ENCODE measurements around the gene LOC101059915.
"Not testable (repeated sequence)": the region's sequence is repeated elsewhere in the genome, so short reads cannot be mapped to it uniquely, and the experiment has no call there.

DNA sequence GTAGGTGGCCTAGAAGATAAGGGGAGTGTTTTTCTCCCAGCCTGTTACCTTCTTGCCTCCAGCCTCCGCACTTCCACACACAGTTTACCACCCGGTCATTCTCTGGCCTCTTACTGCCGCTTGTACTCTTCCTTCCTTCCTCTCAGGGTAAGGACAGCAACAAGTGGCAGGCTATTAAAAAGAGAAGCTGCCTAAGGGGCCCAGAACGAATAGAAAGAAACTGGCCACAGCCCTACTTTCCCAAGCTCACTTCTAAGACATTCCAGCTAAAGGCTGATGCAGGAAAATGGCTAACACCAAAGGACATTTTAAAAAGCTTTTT is 31.6 kb downstream of the LOC101059915 start:
- TF ChIP-seq, protein P1, sequence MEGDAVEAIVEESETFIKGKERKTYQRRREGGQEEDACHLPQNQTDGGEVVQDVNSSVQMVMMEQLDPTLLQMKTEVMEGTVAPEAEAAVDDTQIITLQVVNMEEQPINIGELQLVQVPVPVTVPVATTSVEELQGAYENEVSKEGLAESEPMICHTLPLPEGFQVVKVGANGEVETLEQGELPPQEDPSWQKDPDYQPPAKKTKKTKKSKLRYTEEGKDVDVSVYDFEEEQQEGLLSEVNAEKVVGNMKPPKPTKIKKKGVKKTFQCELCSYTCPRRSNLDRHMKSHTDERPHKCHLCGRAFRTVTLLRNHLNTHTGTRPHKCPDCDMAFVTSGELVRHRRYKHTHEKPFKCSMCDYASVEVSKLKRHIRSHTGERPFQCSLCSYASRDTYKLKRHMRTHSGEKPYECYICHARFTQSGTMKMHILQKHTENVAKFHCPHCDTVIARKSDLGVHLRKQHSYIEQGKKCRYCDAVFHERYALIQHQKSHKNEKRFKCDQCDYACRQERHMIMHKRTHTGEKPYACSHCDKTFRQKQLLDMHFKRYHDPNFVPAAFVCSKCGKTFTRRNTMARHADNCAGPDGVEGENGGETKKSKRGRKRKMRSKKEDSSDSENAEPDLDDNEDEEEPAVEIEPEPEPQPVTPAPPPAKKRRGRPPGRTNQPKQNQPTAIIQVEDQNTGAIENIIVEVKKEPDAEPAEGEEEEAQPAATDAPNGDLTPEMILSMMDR (IDR thresholded peaks at IDR 0.05; ENCODE audit: poor library complexity, severe bottlenecking), result not testable (repeated sequence)
- not testable (repeated sequence) for TF ChIP-seq EZH2 (IDR thresholded peaks at IDR 0.05; ENCODE audit: borderline replicate concordance, insufficient read depth, low read length, poor library complexity, severe bottlenecking); EP300 (conservative IDR thresholded peaks at IDR 0.05; ENCODE audit: poor library complexity, severe bottlenecking)
- TF ChIP-seq, protein P2, sequence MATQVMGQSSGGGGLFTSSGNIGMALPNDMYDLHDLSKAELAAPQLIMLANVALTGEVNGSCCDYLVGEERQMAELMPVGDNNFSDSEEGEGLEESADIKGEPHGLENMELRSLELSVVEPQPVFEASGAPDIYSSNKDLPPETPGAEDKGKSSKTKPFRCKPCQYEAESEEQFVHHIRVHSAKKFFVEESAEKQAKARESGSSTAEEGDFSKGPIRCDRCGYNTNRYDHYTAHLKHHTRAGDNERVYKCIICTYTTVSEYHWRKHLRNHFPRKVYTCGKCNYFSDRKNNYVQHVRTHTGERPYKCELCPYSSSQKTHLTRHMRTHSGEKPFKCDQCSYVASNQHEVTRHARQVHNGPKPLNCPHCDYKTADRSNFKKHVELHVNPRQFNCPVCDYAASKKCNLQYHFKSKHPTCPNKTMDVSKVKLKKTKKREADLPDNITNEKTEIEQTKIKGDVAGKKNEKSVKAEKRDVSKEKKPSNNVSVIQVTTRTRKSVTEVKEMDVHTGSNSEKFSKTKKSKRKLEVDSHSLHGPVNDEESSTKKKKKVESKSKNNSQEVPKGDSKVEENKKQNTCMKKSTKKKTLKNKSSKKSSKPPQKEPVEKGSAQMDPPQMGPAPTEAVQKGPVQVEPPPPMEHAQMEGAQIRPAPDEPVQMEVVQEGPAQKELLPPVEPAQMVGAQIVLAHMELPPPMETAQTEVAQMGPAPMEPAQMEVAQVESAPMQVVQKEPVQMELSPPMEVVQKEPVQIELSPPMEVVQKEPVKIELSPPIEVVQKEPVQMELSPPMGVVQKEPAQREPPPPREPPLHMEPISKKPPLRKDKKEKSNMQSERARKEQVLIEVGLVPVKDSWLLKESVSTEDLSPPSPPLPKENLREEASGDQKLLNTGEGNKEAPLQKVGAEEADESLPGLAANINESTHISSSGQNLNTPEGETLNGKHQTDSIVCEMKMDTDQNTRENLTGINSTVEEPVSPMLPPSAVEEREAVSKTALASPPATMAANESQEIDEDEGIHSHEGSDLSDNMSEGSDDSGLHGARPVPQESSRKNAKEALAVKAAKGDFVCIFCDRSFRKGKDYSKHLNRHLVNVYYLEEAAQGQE (IDR thresholded peaks at IDR 0.05; ENCODE audit: borderline replicate concordance), result not testable (repeated sequence)

All from neural cell (in vitro differentiated cells).